Smooth muscle cell (in vitro differentiated cells): ENCODE data around the gene GLI3. TPM values are rescaled to one million over a fixed set of nuclear protein-coding genes. Genes with fewer than 3 reads are reported as not detected.

Source experiments
- DNase-seq: peaks from one replicate; lab custom pipeline; 2025; ENCODE audit not compliant: unreplicated experiment; lab: John Stamatoyannopoulos, UW
- H2AFZ ChIP-seq: fragments of 200-600 bp; sonication (generic); 2 replicates; pipeline ENCODE4 v1.6.0; 2016; ENCODE audit warnings: antibody characterized with exemption, low read depth, mild to moderate bottlenecking
- H3F3A ChIP-seq: fragments of 200-600 bp; sonication (generic); 2 replicates; pipeline ENCODE4 v1.6.0; 2017; ENCODE audit warnings: antibody characterized with exemption, low read depth
- H3K27ac ChIP-seq: fragments of 200-600 bp; sonication (generic); 2 replicates; pipeline ENCODE4 v1.5.1; 2016; ENCODE audit warnings: low read depth, mild to moderate bottlenecking
- H3K27me3 ChIP-seq: fragments of 200-600 bp; sonication (generic); 2 replicates; pipeline ENCODE4 v1.6.1; 2016; ENCODE audit warnings: low read depth, mild to moderate bottlenecking
- H3K36me3 ChIP-seq: fragments of 200-600 bp; sonication (generic); 2 replicates; pipeline ENCODE4 v1.5.1; 2016; ENCODE audit warnings: low read depth
- H3K4me1 ChIP-seq: fragments of 200-600 bp; sonication (generic); 2 replicates; pipeline ENCODE4 v1.5.1; 2016; ENCODE audit warnings: low read depth
- H3K4me2 ChIP-seq: fragments of 200-600 bp; sonication (generic); 2 replicates; pipeline ENCODE4 v1.6.0; 2016; ENCODE audit warnings: mild to moderate bottlenecking
- H3K4me3 ChIP-seq: fragments of 200-600 bp; sonication (generic); 2 replicates; pipeline ENCODE4 v1.5.1; 2016; ENCODE audit warnings: mild to moderate bottlenecking
- H3K79me2 ChIP-seq: fragments of 200-600 bp; sonication (generic); 2 replicates; pipeline ENCODE4 v1.6.0; 2016; ENCODE audit warnings: low read depth, mild to moderate bottlenecking
- H3K9ac ChIP-seq: fragments of 200-600 bp; sonication (generic); 2 replicates; pipeline ENCODE4 v1.6.0; 2016; ENCODE audit warnings: low read depth
- H3K9me3 ChIP-seq: fragments of 200-600 bp; sonication (generic); replicated peaks from 2 replicates; pipeline ENCODE4 v1.5.1; 2016; ENCODE audit warnings: low read depth
- H4K20me1 ChIP-seq: fragments of 200-600 bp; sonication (generic); 2 replicates; pipeline ENCODE4 v1.6.0; 2016; ENCODE audit warnings: low read depth
- WGBS: methylation state at CpG from one replicate; pipeline ENCODE4 v1.1.7; 2016; ENCODE audit warnings: low lambda C conversion rate; 5-methylcytosine and 5-hydroxymethylcytosine counted together
- polyA plus RNA-seq: library from polyadenylated mRNA; unstranded; fragments of >200 nt; fragmentation: Nextera tagmentation; extraction: Ambion mirVana; gene quantifications from 2 replicates; pipeline ENCODE4 v1.2.1, GENCODE V29; 2016
- total RNA-seq: library from RNA; depleted of rRNA; stranded (reverse); fragments of >200 nt; gene quantifications from 2 replicates; pipeline ENCODE4 v1.2.3, GENCODE V29; 2014
- TF ChIP-seq, protein P1 (sequence below): fragments of 200-600 bp; sonication (generic); IDR thresholded peaks from 2 replicates; pipeline ENCODE4 v1.5.1; 2017; ENCODE audit warnings: borderline replicate concordance, mild to moderate bottlenecking, antibody characterized with exemption; ENCODE audit not compliant: insufficient read depth, poor library complexity, severe bottlenecking

GLI3 gene
- total and polyA plus RNA-seq, 2 experiments from 2014 or later: 31.1 to 70.4 TPM

GRCh38 chr7:42084263-42084662, 152.7 kb downstream of the GLI3 start:
- Histone ChIP-seq H3K4me2 (no peak overlapping the region), H3K27me3 (no peaks in the 10 kb centered on the region), H3K9me3 (no peaks in the 10 kb centered on the region), H3K27ac (peak overlapping the region; percentile 48), H3K9ac (no peak overlapping the region), H3K4me3 (no peak overlapping the region), H3F3A (no peaks in the 10 kb centered on the region), H3K79me2 (peaks cover 83% of the 10 kb centered on the region), H3K4me1 (peaks cover 27% of the 10 kb centered on the region), H4K20me1 (peaks cover 98% of the 10 kb centered on the region), H2AFZ (no peak overlapping the region), H3K36me3 (no peaks in the 10 kb centered on the region)
- DNase-seq: no peak
- TF ChIP-seq, protein P1, sequence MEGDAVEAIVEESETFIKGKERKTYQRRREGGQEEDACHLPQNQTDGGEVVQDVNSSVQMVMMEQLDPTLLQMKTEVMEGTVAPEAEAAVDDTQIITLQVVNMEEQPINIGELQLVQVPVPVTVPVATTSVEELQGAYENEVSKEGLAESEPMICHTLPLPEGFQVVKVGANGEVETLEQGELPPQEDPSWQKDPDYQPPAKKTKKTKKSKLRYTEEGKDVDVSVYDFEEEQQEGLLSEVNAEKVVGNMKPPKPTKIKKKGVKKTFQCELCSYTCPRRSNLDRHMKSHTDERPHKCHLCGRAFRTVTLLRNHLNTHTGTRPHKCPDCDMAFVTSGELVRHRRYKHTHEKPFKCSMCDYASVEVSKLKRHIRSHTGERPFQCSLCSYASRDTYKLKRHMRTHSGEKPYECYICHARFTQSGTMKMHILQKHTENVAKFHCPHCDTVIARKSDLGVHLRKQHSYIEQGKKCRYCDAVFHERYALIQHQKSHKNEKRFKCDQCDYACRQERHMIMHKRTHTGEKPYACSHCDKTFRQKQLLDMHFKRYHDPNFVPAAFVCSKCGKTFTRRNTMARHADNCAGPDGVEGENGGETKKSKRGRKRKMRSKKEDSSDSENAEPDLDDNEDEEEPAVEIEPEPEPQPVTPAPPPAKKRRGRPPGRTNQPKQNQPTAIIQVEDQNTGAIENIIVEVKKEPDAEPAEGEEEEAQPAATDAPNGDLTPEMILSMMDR: no peak
- WGBS: 65% methylated on average over 4 of the region's 4 CpGs

GRCh38 chr7:42083284-42083683, 153.7 kb downstream of the GLI3 start:
- peaks cover 73% of the 10 kb centered on the region for H3K79me2 ChIP-seq
- no peak overlapping the region for H3K4me2 ChIP-seq
- no peaks in the 10 kb centered on the region for H3K36me3 ChIP-seq
- H3K4me1 ChIP-seq: peaks cover 18% of the 10 kb centered on the region
- WGBS: 94% methylated on average over 1 of the region's 1 CpG
- no peaks in the 10 kb centered on the region for H3F3A ChIP-seq
- TF ChIP-seq, protein P1: no peak
- no peaks in the 10 kb centered on the region for H3K27me3 ChIP-seq
- H2AFZ ChIP-seq: no peak overlapping the region
- no peak overlapping the region for H3K27ac ChIP-seq
- H3K9me3 ChIP-seq: no peaks in the 10 kb centered on the region
- H3K9ac ChIP-seq: no peak overlapping the region
- peaks cover 98% of the 10 kb centered on the region for H4K20me1 ChIP-seq
- no peak for DNase-seq
- H3K4me3 ChIP-seq: no peak overlapping the region

DNA sequence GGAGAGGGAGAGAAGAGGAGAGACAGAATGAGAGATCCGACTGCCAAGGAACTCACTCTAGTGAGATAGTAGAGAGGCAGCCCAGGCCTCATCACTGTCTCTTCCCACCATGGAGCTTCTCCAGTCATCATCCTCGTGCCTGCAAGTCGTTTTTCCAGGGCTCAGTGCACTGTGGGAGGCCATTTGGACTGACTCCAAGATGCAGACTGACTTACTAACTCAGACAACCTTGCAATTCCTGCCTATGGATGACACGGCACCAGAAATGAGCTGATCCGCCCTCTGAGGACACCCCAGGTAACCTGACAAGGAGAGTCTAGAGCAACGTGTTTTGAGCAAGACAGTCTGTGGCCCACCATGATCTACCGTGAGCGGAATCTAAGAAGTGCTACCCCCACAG, 154.9 kb downstream of the GLI3 start:
- Histone ChIP-seq H3K36me3 (no peaks in the 10 kb centered on the region), H3K9ac (no peak overlapping the region), H3K4me2 (peak overlapping the region; percentile 1), H3K79me2 (peaks cover 62% of the 10 kb centered on the region), H3F3A (no peaks in the 10 kb centered on the region), H3K9me3 (no peaks in the 10 kb centered on the region), H3K4me1 (peaks cover 15% of the 10 kb centered on the region), H3K27me3 (no peaks in the 10 kb centered on the region), H4K20me1 (peaks cover 98% of the 10 kb centered on the region), H2AFZ (no peak overlapping the region), H3K4me3 (no peak overlapping the region), H3K27ac (peak overlapping the region; percentile 57)
- 59% methylated on average over 8 of the region's 8 CpGs for whole genome bisulfite sequencing
- TF ChIP-seq, protein P1: no peak
- no peak for DNase-seq

DNA sequence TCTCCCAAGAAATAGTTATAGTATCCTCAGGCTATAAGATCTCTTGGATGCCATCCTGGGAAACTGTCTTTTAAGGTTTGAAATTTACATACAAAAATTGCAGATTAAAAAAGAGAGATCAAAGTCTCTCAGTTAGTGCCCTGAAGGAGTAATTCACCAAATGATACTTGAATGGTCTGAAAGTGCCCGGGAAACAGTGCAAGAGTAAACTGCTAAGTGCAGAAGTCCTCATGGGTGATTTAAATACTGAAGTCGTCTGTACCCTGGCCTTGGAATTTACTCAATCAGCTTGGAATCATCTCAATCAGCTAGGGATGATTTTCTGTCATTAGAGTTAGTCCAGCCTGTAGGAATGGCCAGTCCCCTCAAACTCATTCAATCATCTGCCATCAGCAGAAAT, 155.3 kb downstream of the GLI3 start:
- no peaks in the 10 kb centered on the region for H3F3A ChIP-seq
- no peak overlapping the region for H2AFZ ChIP-seq
- H3K79me2 ChIP-seq: peaks cover 57% of the 10 kb centered on the region
- no peak overlapping the region for H3K4me3 ChIP-seq
- H3K27ac ChIP-seq: peak overlapping the region; percentile 57
- H3K27me3 ChIP-seq: no peaks in the 10 kb centered on the region
- 54% methylated on average over 2 of the region's 2 CpGs for WGBS
- peaks cover 98% of the 10 kb centered on the region for H4K20me1 ChIP-seq
- peak overlapping the region; percentile 1 for H3K4me2 ChIP-seq
- H3K9ac ChIP-seq: no peak overlapping the region
- TF ChIP-seq, protein P1: no peak
- no peak for DNase-seq
- H3K36me3 ChIP-seq: no peaks in the 10 kb centered on the region
- peaks cover 19% of the 10 kb centered on the region for H3K4me1 ChIP-seq
- H3K9me3 ChIP-seq: no peaks in the 10 kb centered on the region
